ENCODE measurements around the gene COLEC12.

- no peak for TF ChIP-seq REST (IDR thresholded peaks at IDR 0.05; ENCODE audit: low read depth)
- no peak for TF ChIP-seq TAF1 (IDR thresholded peaks at IDR 0.05; ENCODE audit: low read depth)
- TF ChIP-seq YY1 (IDR thresholded peaks at IDR 0.05; ENCODE audit: low read depth) = no peak
- no peak for TF ChIP-seq USF1 (IDR thresholded peaks at IDR 0.05)
- no peak for TF ChIP-seq NFIC (IDR thresholded peaks at IDR 0.05)
- no peak for TF ChIP-seq ZBTB7A (IDR thresholded peaks at IDR 0.05; ENCODE audit: low read depth)
- no peak for TF ChIP-seq CEBPB (IDR thresholded peaks at IDR 0.05)
- TF ChIP-seq RAD21 (IDR thresholded peaks at IDR 0.05; ENCODE audit: low read depth) = no peak
- TF ChIP-seq CREB1 (IDR thresholded peaks at IDR 0.05; ENCODE audit: low read depth) = no peak
- TF ChIP-seq EP300 (IDR thresholded peaks at IDR 0.05; ENCODE audit: borderline replicate concordance) = no peak
Measured at GRCh38 chr18:498931-499775, 1.3 kb downstream of the COLEC12 start.
